Skeletal muscle cell (primary cell): Measurements from ENCODE around the gene GIPC1.
"Not testable (repeated sequence)": the region's sequence is repeated elsewhere in the genome, so short reads cannot be mapped to it uniquely, and the experiment has no call there.

Experiments used
- DNase-seq: peaks from one replicate; pipeline ENCODE4 v3.0.0-alpha.2; 2010; ENCODE audit warnings: low read depth
- H3K4me3 ChIP-seq: 2 replicates; pipeline ENCODE4 v1.5.1; 2011; ENCODE audit warnings: low read depth, mild to moderate bottlenecking, control low read depth, low read length, moderate library complexity

GIPC1 gene

DNA sequence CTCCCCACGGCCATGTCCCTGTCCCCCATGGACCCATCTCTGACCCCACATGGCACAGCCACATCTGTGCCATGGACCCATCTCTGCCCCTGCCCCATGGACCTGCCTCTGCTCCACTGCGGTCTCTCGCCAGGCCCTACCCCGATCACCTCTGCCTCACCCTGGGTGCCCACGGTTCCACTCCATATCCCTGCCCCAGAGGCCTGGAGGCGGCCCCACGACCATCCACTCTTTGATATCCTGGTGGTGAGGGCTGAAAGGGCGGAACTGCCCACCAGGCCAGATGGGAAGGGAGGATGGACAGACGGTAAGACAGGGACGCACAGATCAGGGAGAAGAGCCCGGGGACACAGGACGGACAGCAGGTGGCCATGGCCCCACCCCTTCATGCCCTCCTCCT is 21.1 kb downstream of the GIPC1 start:
- no peak overlapping the region for H3K4me3 ChIP-seq
- no peak for DNase-seq

DNA sequence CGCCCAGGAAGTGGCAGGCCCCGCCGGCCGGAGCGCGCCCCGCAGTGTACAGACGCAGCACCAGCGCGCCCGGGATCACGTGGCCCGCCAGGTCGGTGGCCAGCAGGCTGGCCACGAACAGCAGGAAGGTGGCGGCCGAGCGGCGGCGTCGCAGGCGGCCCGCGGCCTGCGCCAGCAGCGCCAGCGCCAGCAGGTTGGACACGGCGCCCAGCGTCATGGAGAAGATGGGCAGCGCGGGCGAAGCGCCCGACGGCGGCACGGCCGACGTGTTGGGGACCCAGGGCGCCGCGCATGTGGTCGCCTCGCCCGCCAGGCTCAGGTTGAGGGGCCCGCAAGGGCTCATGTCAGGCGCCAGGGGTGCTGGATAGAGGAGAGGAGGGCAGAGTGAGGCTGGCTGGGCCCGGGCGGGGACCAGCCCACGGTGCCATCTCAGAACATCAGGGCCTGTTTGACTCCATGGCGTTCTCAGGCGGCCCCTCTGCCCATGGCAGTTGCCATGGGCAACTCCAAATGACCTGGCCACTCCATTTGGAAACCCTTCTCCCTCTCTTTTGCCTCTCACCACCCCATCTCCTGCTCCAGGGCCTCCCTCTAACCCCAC is 21.8 kb downstream of the GIPC1 start:
- DNase-seq, result no peak
- H3K4me3 ChIP-seq, result no peak overlapping the region

DNA sequence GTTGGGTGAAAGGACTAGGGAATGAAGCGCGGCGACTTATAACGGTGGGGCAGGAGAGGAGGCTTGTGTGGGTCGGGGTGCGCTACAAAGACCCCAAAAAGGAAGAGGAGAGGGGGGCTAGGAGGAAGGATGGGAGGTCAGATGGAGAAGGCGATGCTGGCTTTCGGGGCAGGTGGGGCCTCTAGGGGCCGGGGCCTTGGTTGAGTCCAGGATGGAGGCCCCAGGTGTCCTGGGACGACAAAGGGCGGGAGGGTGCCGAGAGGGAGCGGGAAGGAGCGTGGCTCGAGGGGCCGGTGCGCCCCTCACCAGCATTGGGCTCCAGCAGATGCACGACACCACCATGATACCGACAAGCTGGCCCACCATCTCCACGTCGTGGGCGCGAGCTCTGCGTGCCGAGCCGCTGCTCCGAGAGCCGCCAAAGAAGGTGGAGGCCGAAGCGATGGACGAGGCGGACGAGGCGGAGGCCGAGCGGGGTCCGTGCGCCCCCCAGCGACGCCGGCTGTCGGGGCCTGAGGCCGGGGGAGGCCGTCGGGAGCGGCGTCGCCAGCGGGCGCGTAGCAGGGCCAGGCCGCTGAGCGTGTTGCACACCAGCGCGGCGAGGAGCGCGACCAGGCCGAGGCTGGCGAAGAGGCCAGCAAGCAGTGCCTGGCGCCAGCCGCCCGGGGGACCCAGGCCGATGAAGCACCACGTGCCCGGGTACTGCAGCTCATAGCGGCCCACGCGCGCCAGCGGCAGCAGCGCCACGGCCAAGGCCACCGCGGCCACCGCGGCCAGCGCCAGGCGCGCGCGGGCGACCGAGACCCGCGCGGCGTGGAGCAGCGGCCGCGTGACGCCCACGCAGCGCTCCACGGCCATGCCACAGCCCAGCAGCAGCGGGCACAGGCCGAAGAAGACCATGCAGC is 22.6 kb downstream of the GIPC1 start:
- no peak overlapping the region for H3K4me3 ChIP-seq
- no peak for DNase-seq

DNA sequence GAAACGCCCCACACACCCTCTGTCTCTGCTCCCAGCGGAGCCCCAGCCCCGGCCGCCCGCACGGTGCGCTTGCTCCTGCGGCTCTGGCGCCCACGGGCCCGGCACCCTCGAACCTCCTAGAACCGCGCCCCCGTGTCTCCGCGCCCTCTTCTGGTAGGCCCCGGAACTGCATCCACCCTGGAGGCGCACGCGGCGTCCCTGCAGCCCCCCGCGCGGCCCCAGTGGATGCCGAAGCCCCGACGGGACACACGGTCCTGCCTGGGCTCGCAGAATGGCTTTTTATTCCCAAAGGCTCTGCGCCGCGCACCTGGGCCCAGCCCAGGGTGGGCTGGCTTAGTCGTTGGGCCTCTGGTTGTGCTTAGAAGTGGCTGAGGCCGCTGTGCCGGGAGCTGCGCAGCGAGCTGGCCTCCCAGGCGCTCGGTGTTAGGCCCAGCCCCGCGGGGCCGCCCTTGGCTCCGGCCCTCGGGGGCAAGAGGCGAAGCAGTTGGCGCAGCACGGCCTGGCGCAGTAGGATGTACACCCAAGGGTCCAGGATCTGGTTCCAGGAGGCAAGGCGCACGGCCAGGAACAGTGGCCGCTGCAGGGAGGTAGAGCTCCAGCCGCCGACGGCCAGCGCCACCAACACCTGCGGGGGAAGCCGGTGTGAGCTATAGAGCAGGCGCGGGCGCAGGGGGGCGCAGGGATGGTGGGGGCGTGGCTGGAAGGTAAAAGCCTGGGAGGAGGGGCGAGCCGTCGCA is 23.6 kb downstream of the GIPC1 start:
- DNase-seq, result no peak
- H3K4me3 ChIP-seq, result no peak overlapping the region

DNA sequence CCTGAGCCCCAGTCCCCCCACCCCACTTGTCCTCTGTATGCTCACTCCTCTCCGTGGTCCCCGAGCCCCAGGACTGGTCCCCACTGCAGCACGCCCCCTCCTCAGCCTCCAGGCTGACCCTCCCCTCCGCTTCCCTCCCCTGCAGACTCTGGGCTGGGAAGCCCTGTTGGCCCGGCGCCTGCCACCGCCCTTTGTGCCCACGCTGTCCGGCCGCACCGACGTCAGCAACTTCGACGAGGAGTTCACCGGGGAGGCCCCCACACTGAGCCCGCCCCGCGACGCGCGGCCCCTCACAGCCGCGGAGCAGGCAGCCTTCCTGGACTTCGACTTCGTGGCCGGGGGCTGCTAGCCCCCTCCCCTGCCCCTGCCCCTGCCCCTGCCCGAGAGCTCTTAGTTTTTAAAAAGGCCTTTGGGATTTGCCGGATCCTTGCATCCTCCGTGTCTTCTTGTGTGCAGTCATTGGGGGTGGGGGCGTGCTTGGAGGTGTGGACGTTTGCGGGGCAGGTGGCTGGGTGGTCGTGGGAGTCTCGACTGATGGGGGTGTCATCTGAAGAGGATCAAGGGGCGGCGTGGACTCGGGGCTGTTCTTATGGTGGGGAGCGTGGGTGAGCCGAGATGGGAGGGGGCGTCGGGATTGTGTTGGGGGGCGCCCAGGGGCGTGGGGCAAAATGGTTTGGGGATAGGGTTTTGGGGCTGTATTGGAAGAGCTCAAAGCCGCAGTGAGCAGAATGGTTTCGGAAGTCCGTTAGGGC is 24.3 kb downstream of the GIPC1 start:
- no peak overlapping the region for H3K4me3 ChIP-seq
- DNase-seq, result no peak

DNA sequence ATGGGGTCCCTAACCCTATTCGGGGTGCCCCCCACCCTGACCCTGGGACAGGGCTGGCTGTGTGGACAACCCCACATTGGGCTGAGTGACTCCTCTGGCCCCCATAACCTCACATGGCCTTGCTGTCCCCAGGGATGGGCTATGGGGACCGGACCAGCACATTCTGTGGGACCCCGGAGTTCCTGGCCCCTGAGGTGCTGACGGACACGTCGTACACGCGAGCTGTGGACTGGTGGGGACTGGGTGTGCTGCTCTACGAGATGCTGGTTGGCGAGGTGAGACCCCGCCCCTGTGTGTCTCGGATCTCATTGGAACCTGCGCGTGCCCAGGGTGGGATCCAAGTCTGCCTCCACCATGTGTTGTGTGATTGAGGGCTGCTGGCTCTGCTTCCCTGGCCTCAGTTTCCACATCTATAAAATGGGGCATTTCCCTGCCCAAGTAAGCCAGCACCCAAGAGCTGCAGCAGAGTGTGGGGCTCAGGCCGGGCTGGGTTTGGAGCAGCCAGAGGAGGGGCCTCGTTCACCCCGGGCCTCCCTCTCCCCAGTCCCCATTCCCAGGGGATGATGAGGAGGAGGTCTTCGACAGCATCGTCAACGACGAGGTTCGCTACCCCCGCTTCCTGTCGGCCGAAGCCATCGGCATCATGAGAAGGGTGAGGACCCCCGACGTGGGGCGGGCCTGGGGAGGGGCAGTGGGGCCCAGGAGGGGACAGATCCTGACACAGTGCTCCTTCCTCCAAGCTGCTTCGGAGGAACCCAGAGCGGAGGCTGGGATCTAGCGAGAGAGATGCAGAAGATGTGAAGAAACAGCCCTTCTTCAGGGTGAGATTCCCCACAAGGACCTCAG is 25.7 kb downstream of the GIPC1 start:
- no peak for DNase-seq
- no peak overlapping the region for H3K4me3 ChIP-seq

DNA sequence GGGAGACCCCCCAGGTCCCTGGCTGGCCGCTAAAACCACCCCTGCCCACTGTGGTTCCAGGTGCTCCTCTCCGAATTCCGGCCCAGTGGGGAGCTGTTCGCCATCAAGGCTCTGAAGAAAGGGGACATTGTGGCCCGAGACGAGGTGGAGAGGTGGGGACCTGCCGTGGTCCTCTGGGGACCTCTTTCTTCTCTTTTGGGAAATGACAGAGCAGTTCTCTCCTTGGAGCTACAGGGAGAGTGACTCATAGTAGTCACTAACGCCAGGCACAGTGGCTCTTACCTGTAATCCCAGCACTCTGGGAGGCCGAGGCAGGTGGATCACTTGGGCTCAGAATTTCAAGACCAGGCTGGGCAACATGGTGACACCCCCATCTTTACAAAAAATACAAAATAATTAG is 28.1 kb downstream of the GIPC1 start:
- no peak for DNase-seq
- H3K4me3 ChIP-seq, result no peak overlapping the region

- no peak overlapping the region for H3K4me3 ChIP-seq
- DNase-seq, result no peak
These were observed 28.5 kb downstream of the GIPC1 start for GRCh38 chr19:14467391-14467790.

DNA sequence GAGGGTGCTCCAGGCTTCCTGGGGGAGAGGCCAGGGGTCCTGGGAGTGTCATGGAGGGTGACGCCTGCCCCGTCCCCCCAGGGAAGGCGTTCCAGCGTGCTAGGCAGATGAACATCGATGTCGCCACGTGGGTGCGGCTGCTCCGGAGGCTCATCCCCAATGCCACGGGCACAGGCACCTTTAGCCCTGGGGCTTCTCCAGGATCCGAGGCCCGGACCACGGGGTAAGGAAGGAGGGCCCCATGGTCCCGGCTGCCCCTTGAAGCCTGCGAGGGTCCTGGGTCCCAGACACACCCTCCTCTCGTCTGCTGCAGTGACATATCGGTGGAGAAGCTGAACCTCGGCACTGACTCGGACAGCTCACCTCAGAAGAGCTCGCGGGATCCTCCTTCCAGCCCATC is 32.2 kb downstream of the GIPC1 start:
- no peak for DNase-seq
- H3K4me3 ChIP-seq, result no peak overlapping the region

DNA sequence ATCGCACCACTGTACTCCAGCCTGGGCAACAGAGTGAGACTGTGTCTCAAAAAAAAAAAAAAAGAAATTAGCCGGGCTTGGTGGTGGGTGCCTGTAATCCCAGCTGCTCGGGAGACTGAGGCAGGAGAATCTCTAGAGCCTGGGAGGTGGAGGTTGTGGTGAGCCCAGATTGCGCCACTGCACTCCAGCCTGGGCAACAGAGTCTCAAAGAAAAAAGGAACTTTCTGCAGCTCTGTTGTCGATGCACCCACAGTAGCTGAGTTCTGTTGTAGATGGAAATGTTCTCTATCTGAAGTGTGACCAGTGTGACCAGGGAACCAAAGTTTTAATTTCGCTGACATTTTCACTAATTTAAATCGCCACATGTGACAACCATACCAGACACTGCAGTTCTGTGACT is 33.5 kb downstream of the GIPC1 start:
- not testable (repeated sequence) for H3K4me3 ChIP-seq, DNase-seq

DNA sequence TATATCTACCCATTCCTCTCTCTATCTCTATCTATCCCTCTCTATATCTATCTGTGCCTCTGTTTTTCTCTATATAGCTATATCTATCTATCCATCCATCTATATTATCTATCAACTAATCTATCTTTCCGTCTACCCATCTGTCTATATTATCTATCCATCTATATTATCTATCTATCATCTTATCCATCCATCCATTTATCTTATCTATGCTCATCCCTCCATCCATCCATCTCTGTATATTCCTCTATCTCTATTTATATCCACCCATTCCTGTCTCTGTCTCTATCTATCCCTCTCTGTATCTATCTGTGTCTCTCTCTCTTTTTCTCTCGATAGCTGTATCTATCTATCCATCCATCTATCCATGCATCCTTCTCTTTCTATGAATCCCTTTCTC is 35.0 kb downstream of the GIPC1 start:
- no peak for DNase-seq

DNA sequence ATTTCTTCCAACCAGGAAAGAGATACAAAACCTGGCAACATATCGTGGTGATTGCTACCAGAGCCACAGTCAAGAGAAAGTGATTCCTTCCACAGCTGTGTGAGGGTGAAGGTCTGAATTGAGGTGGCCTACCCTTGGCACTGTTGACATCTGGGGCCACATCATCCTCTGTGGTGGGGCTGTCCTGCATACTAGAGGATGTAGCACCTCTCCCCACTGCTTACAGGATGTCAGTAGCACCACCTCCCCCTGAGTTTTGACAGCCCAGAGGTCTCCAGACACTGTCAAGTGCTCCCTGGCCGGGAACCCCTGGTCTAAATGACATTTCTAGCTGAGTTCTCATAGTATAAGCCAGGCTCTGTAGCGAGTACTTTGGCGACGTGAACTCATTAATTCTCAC is 36.2 kb downstream of the GIPC1 start:
- DNase-seq, result no peak
- H3K4me3 ChIP-seq, result no peak overlapping the region

More for the DNA sequence above, 35.0 kb downstream of the GIPC1 start:
- H3K4me3 ChIP-seq, result no peak overlapping the region

DNA sequence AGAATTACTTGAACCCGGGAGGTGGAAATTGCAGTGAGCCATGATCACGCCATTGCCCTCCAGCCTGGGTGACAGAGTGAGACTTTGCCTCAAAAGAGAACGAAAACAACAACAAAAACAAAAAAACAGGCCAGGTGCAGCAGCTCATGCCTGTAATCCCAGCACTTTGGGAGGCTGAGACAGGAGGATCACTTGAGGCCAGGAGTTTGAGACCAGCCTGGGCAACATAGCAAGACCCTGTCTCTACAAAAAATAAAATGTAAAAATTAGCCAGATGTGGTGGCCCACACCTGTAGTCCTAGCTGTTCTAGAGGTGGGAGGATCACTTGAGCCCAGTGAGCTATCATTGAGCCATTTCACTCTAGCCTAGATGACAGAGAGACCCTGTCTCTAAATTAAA is 43.6 kb downstream of the GIPC1 start:
- H3K4me3 ChIP-seq, result not testable (repeated sequence)

GRCh38 chr19:14450876-14451275 is 45.1 kb downstream of the GIPC1 start:
- no peak for DNase-seq
- no peak overlapping the region for H3K4me3 ChIP-seq

More for the DNA sequence above, 43.6 kb downstream of the GIPC1 start:
- DNase-seq, result not testable (repeated sequence)

GRCh38 chr19:14450168-14450874 is 45.6 kb downstream of the GIPC1 start:
- no peak for DNase-seq
- H3K4me3 ChIP-seq, result no peak overlapping the region

DNA sequence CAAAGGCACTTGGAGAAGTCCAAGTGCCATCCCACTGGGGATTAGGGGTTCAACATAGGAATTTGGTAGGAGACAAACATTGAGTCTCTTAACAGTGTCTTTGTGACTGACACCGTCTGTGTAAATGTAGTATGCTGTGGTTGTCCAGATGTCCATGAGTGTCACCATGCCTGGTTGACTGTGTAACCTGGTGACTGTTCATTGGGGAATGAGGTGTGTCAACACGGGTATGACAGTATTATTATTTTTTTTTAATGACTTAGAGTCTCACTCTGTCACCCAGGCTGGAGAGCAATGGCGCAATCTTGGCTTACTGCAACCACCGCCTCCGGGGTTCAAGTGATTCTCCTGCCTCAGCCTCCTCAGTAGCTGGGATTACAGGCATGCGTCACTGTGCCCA is 46.6 kb downstream of the GIPC1 start:
- DNase-seq, result no peak
- H3K4me3 ChIP-seq, result no peak overlapping the region

DNA sequence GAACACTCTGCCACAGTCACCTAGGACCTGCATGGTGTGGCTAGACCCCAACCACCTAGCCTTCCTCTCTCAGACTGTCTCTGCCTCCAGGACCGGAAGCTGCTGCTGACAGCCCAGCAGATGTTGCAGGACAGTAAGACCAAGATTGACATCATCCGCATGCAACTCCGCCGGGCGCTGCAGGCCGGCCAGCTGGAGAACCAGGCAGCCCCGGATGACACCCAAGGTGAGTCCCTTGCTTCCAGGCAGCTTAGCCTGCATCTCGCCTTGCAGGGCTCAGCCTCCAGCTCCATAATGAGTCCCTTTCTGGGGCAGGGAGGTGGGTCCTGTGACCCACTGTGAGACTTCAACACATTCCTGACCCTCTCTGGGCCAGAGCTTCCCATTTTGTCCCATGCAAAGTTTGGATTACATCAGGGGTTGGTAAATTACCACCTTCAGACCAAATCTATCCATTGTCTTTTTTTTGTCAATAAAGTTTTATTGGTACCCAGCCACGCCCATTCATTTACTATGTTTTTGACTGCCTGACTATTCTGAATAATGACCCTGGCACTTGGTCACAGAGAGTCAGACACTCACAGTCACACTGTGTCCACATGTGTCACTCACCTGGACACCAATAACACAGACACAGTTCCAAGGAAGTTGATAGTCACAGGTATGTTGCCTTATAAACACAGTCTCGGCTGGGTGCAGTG is 49.4 kb downstream of the GIPC1 start:
- H3K4me3 ChIP-seq, result no peak overlapping the region
- no peak for DNase-seq
